Neural progenitor cell (in vitro differentiated cells): ENCODE results near the gene MARCHF3. TPM values are rescaled to one million over a fixed set of nuclear protein-coding genes. Genes with fewer than 3 reads are reported as not detected.

ENCODE experiments used
- DNase-seq: peaks from one replicate; pipeline ENCODE4 v3.0.0-alpha.2; 2016; ENCODE audit warnings: low spot score
- H2AFZ ChIP-seq: fragments of 200-600 bp; sonication (generic); replicated peaks from 2 replicates; pipeline ENCODE4 v1.6.1; 2016; ENCODE audit warnings: antibody characterized with exemption
- H3F3A ChIP-seq: fragments of 200-600 bp; sonication (generic); 2 replicates; pipeline ENCODE4 v1.6.1; 2016; ENCODE audit warnings: antibody characterized with exemption, low read depth
- H3K27ac ChIP-seq: fragments of 200-600 bp; sonication (generic); 2 replicates; pipeline ENCODE4 v1.5.1; 2016; ENCODE audit warnings: mild to moderate bottlenecking
- H3K27me3 ChIP-seq: fragments of 200-600 bp; sonication (generic); 2 replicates; pipeline ENCODE4 v1.6.1; 2016; ENCODE audit warnings: mild to moderate bottlenecking, moderate library complexity
- H3K36me3 ChIP-seq: fragments of 200-600 bp; sonication (generic); 2 replicates; pipeline ENCODE4 v1.5.1; 2016
- H3K4me1 ChIP-seq: fragments of 200-600 bp; sonication (generic); 2 replicates; pipeline ENCODE4 v1.6.1; 2016; ENCODE audit warnings: mixed run types
- H3K4me2 ChIP-seq: fragments of 200-600 bp; sonication (generic); 2 replicates; pipeline ENCODE4 v1.6.1; 2016
- H3K4me3 ChIP-seq: fragments of 200-600 bp; sonication (generic); 2 replicates; pipeline ENCODE4 v1.5.1; 2016
- H3K79me2 ChIP-seq: fragments of 200-600 bp; sonication (generic); 2 replicates; pipeline ENCODE4 v1.6.1; 2016; ENCODE audit warnings: low read depth
- H3K9ac ChIP-seq: fragments of 200-600 bp; sonication (generic); 2 replicates; pipeline ENCODE4 v1.6.1; 2016
- H3K9me3 ChIP-seq: fragments of 200-600 bp; sonication (generic); 2 replicates; pipeline ENCODE4 v1.5.1; 2016; ENCODE audit warnings: low read depth
- H4K20me1 ChIP-seq: fragments of 200-600 bp; sonication (generic); 2 replicates; pipeline ENCODE4 v1.6.1; 2016; ENCODE audit warnings: low read depth
- H3K27ac Mint-ChIP-seq: 3 replicates; pipeline ENCODE4 v1.8.0; 2021; ENCODE audit warnings: mixed read lengths
- H3K27me3 Mint-ChIP-seq: 2 replicates; pipeline ENCODE4 v1.8.0; 2022; ENCODE audit warnings: low read depth, mild to moderate bottlenecking, inconsistent platforms, moderate library complexity, mixed read lengths; ENCODE audit not compliant: insufficient read depth
- H3K36me3 Mint-ChIP-seq: 3 replicates; pipeline ENCODE4 v1.8.0; 2021; ENCODE audit warnings: mixed read lengths
- H3K4me1 Mint-ChIP-seq: 3 replicates; pipeline ENCODE4 v1.8.0; 2021; ENCODE audit warnings: mixed read lengths
- H3K4me3 Mint-ChIP-seq: 3 replicates; pipeline ENCODE4 v1.8.0; 2021; ENCODE audit warnings: mild to moderate bottlenecking, moderate library complexity, mixed read lengths
- H3K9me3 Mint-ChIP-seq: 3 replicates; pipeline ENCODE4 v1.8.0; 2020; ENCODE audit warnings: mixed read lengths
- EZH2 ChIP-seq: fragments of 200-600 bp; sonication (generic); IDR thresholded peaks from 2 replicates; pipeline ENCODE4 v1.6.1; 2017; ENCODE audit warnings: antibody characterized with exemption, mild to moderate bottlenecking, moderate library complexity
- EZH2phosphoT487 ChIP-seq: fragments of 200-600 bp; sonication (generic); IDR thresholded peaks from 2 replicates; pipeline ENCODE4 v1.6.1; 2017; ENCODE audit warnings: antibody characterized with exemption
- total RNA-seq: library from RNA; depleted of rRNA; stranded (reverse); fragments of >200 nt; gene quantifications from 2 replicates; pipeline ENCODE4 v1.2.3, GENCODE V29; 2015; ENCODE audit warnings: low replicate concordance
- TF ChIP-seq, protein P1 (sequence below): fragments of 200-600 bp; sonication (generic); IDR thresholded peaks from 2 replicates; pipeline ENCODE4 v1.5.1; 2017; ENCODE audit warnings: antibody characterized with exemption, mild to moderate bottlenecking

The MARCHF3 gene
- total RNA-seq, 1 donor from 2014 or later, result 6.1 TPM

DNA sequence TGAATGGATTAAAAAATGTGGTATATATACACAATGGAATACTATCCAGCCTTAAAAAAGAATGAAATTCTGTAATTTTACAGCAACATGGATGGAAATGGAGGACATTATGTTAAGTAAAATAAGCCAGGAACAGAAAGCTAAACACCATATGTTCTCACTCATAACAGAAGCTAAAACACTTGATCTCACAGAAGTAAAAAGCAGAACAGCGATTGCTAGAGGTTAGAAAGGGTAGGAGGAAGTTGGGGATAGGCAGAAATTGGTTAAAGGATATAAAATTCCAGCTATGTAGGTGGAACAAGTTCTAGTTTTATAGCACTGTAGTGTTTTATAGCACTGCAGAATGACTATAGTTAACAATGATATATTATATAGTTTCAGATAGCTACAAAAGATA, 15.8 kb downstream of the MARCHF3 start:
- no peak overlapping the region for H3K27ac ChIP-seq
- no peaks in the 10 kb centered on the region for H3K9me3 Mint-ChIP-seq
- TF ChIP-seq EZH2, result no peak
- no peak for TF ChIP-seq EZH2phosphoT487
- TF ChIP-seq, protein P1, sequence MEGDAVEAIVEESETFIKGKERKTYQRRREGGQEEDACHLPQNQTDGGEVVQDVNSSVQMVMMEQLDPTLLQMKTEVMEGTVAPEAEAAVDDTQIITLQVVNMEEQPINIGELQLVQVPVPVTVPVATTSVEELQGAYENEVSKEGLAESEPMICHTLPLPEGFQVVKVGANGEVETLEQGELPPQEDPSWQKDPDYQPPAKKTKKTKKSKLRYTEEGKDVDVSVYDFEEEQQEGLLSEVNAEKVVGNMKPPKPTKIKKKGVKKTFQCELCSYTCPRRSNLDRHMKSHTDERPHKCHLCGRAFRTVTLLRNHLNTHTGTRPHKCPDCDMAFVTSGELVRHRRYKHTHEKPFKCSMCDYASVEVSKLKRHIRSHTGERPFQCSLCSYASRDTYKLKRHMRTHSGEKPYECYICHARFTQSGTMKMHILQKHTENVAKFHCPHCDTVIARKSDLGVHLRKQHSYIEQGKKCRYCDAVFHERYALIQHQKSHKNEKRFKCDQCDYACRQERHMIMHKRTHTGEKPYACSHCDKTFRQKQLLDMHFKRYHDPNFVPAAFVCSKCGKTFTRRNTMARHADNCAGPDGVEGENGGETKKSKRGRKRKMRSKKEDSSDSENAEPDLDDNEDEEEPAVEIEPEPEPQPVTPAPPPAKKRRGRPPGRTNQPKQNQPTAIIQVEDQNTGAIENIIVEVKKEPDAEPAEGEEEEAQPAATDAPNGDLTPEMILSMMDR, result no peak
- no peaks in the 10 kb centered on the region for H3K4me1 Mint-ChIP-seq
- H3K9ac ChIP-seq, result no peak overlapping the region
- H3K79me2 ChIP-seq, result no peaks in the 10 kb centered on the region
- no peak overlapping the region for H3K4me3 Mint-ChIP-seq
- no peaks in the 10 kb centered on the region for H3K27me3 ChIP-seq
- H4K20me1 ChIP-seq, result no peaks in the 10 kb centered on the region
- H3K4me3 ChIP-seq, result no peak overlapping the region
- H3K4me2 ChIP-seq, result no peak overlapping the region
- H3K9me3 ChIP-seq, result no peaks in the 10 kb centered on the region
- no peak overlapping the region for H3K27ac Mint-ChIP-seq
- DNase-seq, result no peak
- H3K36me3 Mint-ChIP-seq, result no peaks in the 10 kb centered on the region
- no peaks in the 10 kb centered on the region for H3K36me3 ChIP-seq
- no peaks in the 10 kb centered on the region for H3K4me1 ChIP-seq
- no peak overlapping the region for H2AFZ ChIP-seq
- H3F3A ChIP-seq, result no peaks in the 10 kb centered on the region
- no peaks in the 10 kb centered on the region for H3K27me3 Mint-ChIP-seq

DNA sequence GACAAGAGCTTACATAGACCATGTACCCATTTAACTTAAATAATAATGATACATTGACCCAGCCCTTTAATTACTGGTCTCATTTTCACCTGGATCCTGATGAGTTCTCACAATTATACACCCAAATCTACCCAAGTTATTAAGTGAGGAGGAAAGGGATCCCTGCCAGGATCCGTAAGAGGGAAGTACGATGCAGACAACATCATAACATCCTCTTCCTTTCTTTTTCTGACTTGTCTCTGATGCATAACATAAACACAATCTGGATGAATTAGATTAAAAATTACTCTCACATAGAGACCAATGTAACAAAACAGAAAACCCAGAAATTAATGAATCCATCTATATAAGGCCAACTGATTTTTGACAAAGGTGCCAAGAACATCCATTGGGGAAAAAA, 17.0 kb downstream of the MARCHF3 start:
- no peaks in the 10 kb centered on the region for H3K9me3 ChIP-seq
- no peak overlapping the region for H3K4me2 ChIP-seq
- no peak overlapping the region for H3K4me3 ChIP-seq
- no peak for DNase-seq
- no peaks in the 10 kb centered on the region for H3K27me3 Mint-ChIP-seq
- no peaks in the 10 kb centered on the region for H3K4me1 ChIP-seq
- no peaks in the 10 kb centered on the region for H3K4me1 Mint-ChIP-seq
- H3K4me3 Mint-ChIP-seq, result no peak overlapping the region
- H3K9ac ChIP-seq, result no peak overlapping the region
- H2AFZ ChIP-seq, result no peak overlapping the region
- H3K79me2 ChIP-seq, result no peaks in the 10 kb centered on the region
- H3K36me3 ChIP-seq, result no peaks in the 10 kb centered on the region
- H3F3A ChIP-seq, result no peaks in the 10 kb centered on the region
- no peaks in the 10 kb centered on the region for H4K20me1 ChIP-seq
- H3K27me3 ChIP-seq, result no peaks in the 10 kb centered on the region
- no peaks in the 10 kb centered on the region for H3K36me3 Mint-ChIP-seq
- H3K27ac ChIP-seq, result no peak overlapping the region
- no peaks in the 10 kb centered on the region for H3K9me3 Mint-ChIP-seq
- no peak overlapping the region for H3K27ac Mint-ChIP-seq
- TF ChIP-seq EZH2phosphoT487 (no peak), EZH2 (no peak)
- TF ChIP-seq, protein P1, result no peak

DNA sequence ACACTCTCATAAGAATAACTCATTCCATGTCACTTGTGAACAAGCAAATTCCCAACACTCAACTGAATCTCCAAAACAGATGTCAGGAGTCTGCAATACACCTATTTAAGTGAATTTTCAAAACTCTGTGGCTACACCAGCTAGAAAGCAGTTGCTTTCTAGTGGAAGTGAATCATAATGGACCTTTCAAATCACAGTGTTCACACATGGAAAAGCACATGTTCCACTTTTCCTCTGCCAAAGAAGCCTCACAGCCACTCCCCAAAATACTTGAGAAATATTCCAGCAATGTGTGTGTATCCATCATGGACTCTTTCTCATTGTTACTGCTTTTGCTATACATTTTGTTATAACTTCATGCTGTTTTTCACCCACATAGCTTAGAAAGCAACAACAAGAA, 17.4 kb downstream of the MARCHF3 start:
- TF ChIP-seq EZH2phosphoT487 (no peak), EZH2 (no peak)
- TF ChIP-seq, protein P1, result no peak
- Mint-ChIP-seq H3K4me3 (no peak overlapping the region), H3K9me3 (no peaks in the 10 kb centered on the region), H3K36me3 (no peaks in the 10 kb centered on the region), H3K27me3 (no peaks in the 10 kb centered on the region), H3K4me1 (no peaks in the 10 kb centered on the region), H3K27ac (no peak overlapping the region)
- H3K4me1 ChIP-seq, result no peaks in the 10 kb centered on the region
- no peaks in the 10 kb centered on the region for H3K9me3 ChIP-seq
- no peaks in the 10 kb centered on the region for H3F3A ChIP-seq
- H3K4me3 ChIP-seq, result no peak overlapping the region
- H3K27ac ChIP-seq, result no peak overlapping the region
- H3K79me2 ChIP-seq, result no peaks in the 10 kb centered on the region
- H3K4me2 ChIP-seq, result no peak overlapping the region
- H4K20me1 ChIP-seq, result no peaks in the 10 kb centered on the region
- H3K27me3 ChIP-seq, result no peaks in the 10 kb centered on the region
- H3K9ac ChIP-seq, result no peak overlapping the region
- no peak overlapping the region for H2AFZ ChIP-seq
- no peaks in the 10 kb centered on the region for H3K36me3 ChIP-seq
- DNase-seq, result no peak
